Neural progenitor cell (in vitro differentiated cells): Measurements from ENCODE around the gene GNAI2. TPM values are rescaled to one million over a fixed set of nuclear protein-coding genes. Genes with fewer than 3 reads are reported as not detected.
A peak's percentile ranks its signal among the peaks of the same experiment; 100 is the strongest.

Experiments
- DNase-seq: peaks from one replicate; pipeline ENCODE4 v3.0.0-alpha.2; 2016; ENCODE audit warnings: low spot score
- H2AFZ ChIP-seq: fragments of 200-600 bp; sonication (generic); replicated peaks from 2 replicates; pipeline ENCODE4 v1.6.1; 2016; ENCODE audit warnings: antibody characterized with exemption
- H3F3A ChIP-seq: fragments of 200-600 bp; sonication (generic); 2 replicates; pipeline ENCODE4 v1.6.1; 2016; ENCODE audit warnings: antibody characterized with exemption, low read depth
- H3K27ac ChIP-seq: fragments of 200-600 bp; sonication (generic); 2 replicates; pipeline ENCODE4 v1.5.1; 2016; ENCODE audit warnings: mild to moderate bottlenecking
- H3K27me3 ChIP-seq: fragments of 200-600 bp; sonication (generic); 2 replicates; pipeline ENCODE4 v1.6.1; 2016; ENCODE audit warnings: mild to moderate bottlenecking, moderate library complexity
- H3K36me3 ChIP-seq: fragments of 200-600 bp; sonication (generic); 2 replicates; pipeline ENCODE4 v1.5.1; 2016
- H3K4me1 ChIP-seq: fragments of 200-600 bp; sonication (generic); 2 replicates; pipeline ENCODE4 v1.6.1; 2016; ENCODE audit warnings: mixed run types
- H3K4me2 ChIP-seq: fragments of 200-600 bp; sonication (generic); 2 replicates; pipeline ENCODE4 v1.6.1; 2016
- H3K4me3 ChIP-seq: fragments of 200-600 bp; sonication (generic); 2 replicates; pipeline ENCODE4 v1.5.1; 2016
- H3K79me2 ChIP-seq: fragments of 200-600 bp; sonication (generic); 2 replicates; pipeline ENCODE4 v1.6.1; 2016; ENCODE audit warnings: low read depth
- H3K9ac ChIP-seq: fragments of 200-600 bp; sonication (generic); 2 replicates; pipeline ENCODE4 v1.6.1; 2016
- H3K9me3 ChIP-seq: fragments of 200-600 bp; sonication (generic); 2 replicates; pipeline ENCODE4 v1.5.1; 2016; ENCODE audit warnings: low read depth
- H4K20me1 ChIP-seq: fragments of 200-600 bp; sonication (generic); 2 replicates; pipeline ENCODE4 v1.6.1; 2016; ENCODE audit warnings: low read depth
- H3K27ac Mint-ChIP-seq: 3 replicates; pipeline ENCODE4 v1.8.0; 2021; ENCODE audit warnings: mixed read lengths
- H3K27me3 Mint-ChIP-seq: 2 replicates; pipeline ENCODE4 v1.8.0; 2022; ENCODE audit warnings: low read depth, mild to moderate bottlenecking, inconsistent platforms, moderate library complexity, mixed read lengths; ENCODE audit not compliant: insufficient read depth
- H3K36me3 Mint-ChIP-seq: 3 replicates; pipeline ENCODE4 v1.8.0; 2021; ENCODE audit warnings: mixed read lengths
- H3K4me1 Mint-ChIP-seq: 3 replicates; pipeline ENCODE4 v1.8.0; 2021; ENCODE audit warnings: mixed read lengths
- H3K4me3 Mint-ChIP-seq: 3 replicates; pipeline ENCODE4 v1.8.0; 2021; ENCODE audit warnings: mild to moderate bottlenecking, moderate library complexity, mixed read lengths
- H3K9me3 Mint-ChIP-seq: 3 replicates; pipeline ENCODE4 v1.8.0; 2020; ENCODE audit warnings: mixed read lengths
- EZH2 ChIP-seq: fragments of 200-600 bp; sonication (generic); IDR thresholded peaks from 2 replicates; pipeline ENCODE4 v1.6.1; 2017; ENCODE audit warnings: antibody characterized with exemption, mild to moderate bottlenecking, moderate library complexity
- EZH2phosphoT487 ChIP-seq: fragments of 200-600 bp; sonication (generic); IDR thresholded peaks from 2 replicates; pipeline ENCODE4 v1.6.1; 2017; ENCODE audit warnings: antibody characterized with exemption
- total RNA-seq: library from RNA; depleted of rRNA; stranded (reverse); fragments of >200 nt; gene quantifications from 2 replicates; pipeline ENCODE4 v1.2.3, GENCODE V29; 2015; ENCODE audit warnings: low replicate concordance
- TF ChIP-seq, protein P1 (sequence below): fragments of 200-600 bp; sonication (generic); IDR thresholded peaks from 2 replicates; pipeline ENCODE4 v1.5.1; 2017; ENCODE audit warnings: antibody characterized with exemption, mild to moderate bottlenecking

GNAI2 gene
- total RNA-seq, 1 donor from 2014 or later: 249 TPM

DNA sequence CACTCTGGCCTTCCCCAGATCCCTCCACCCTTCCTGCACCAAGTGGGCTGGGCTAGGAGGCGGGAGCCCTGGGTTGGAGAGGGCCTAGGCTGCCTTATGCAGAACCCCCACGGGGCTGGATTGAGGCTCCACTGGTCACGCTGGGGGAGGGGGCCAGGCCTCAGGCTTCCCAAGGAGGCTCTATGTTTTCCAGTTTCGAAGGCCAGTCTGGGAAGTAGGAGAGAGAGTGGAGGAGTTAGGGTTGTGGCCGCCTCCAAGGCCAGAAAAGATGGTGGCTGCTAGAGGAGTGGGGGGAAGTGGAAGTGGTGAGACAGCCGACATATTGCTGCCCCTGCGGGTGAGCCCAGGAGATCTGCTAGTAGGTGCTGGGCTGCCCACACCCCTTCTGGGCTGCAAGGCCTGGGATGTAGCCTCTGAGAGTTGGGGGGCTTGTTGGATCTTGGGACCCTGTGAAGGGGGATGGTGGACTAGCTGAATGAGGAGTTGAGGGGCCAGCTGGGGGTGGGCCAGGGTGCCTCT lies 1.2 kb downstream of the GNAI2 start:
- H3K4me3 ChIP-seq: peak overlapping the region; percentile 89
- H3K27me3 ChIP-seq: no peaks in the 10 kb centered on the region
- no peak overlapping the region for H2AFZ ChIP-seq
- peaks cover 57% of the 10 kb centered on the region for H4K20me1 ChIP-seq
- H3K27ac Mint-ChIP-seq: peak overlapping the region; percentile 89
- peak overlapping the region; percentile 97 for H3K4me2 ChIP-seq
- no peaks in the 10 kb centered on the region for H3K9me3 ChIP-seq
- H3K4me1 ChIP-seq: peaks cover 52% of the 10 kb centered on the region
- H3K27me3 Mint-ChIP-seq: peaks cover 23% of the 10 kb centered on the region
- peaks cover 62% of the 10 kb centered on the region for H3K79me2 ChIP-seq
- H3F3A ChIP-seq: peaks cover 53% of the 10 kb centered on the region
- peak overlapping the region; percentile 100 for H3K4me3 Mint-ChIP-seq
- peaks cover 75% of the 10 kb centered on the region for H3K4me1 Mint-ChIP-seq
- peak; percentile 65 for DNase-seq
- peak overlapping the region; percentile 16 for H3K27ac ChIP-seq
- H3K9me3 Mint-ChIP-seq: no peaks in the 10 kb centered on the region
- no peaks in the 10 kb centered on the region for H3K36me3 ChIP-seq
- H3K36me3 Mint-ChIP-seq: peaks cover 8% of the 10 kb centered on the region
- TF ChIP-seq EZH2phosphoT487 (no peak), EZH2 (no peak)
- TF ChIP-seq, protein P1, sequence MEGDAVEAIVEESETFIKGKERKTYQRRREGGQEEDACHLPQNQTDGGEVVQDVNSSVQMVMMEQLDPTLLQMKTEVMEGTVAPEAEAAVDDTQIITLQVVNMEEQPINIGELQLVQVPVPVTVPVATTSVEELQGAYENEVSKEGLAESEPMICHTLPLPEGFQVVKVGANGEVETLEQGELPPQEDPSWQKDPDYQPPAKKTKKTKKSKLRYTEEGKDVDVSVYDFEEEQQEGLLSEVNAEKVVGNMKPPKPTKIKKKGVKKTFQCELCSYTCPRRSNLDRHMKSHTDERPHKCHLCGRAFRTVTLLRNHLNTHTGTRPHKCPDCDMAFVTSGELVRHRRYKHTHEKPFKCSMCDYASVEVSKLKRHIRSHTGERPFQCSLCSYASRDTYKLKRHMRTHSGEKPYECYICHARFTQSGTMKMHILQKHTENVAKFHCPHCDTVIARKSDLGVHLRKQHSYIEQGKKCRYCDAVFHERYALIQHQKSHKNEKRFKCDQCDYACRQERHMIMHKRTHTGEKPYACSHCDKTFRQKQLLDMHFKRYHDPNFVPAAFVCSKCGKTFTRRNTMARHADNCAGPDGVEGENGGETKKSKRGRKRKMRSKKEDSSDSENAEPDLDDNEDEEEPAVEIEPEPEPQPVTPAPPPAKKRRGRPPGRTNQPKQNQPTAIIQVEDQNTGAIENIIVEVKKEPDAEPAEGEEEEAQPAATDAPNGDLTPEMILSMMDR: no peak
- H3K9ac ChIP-seq: peak overlapping the region; percentile 82

DNA sequence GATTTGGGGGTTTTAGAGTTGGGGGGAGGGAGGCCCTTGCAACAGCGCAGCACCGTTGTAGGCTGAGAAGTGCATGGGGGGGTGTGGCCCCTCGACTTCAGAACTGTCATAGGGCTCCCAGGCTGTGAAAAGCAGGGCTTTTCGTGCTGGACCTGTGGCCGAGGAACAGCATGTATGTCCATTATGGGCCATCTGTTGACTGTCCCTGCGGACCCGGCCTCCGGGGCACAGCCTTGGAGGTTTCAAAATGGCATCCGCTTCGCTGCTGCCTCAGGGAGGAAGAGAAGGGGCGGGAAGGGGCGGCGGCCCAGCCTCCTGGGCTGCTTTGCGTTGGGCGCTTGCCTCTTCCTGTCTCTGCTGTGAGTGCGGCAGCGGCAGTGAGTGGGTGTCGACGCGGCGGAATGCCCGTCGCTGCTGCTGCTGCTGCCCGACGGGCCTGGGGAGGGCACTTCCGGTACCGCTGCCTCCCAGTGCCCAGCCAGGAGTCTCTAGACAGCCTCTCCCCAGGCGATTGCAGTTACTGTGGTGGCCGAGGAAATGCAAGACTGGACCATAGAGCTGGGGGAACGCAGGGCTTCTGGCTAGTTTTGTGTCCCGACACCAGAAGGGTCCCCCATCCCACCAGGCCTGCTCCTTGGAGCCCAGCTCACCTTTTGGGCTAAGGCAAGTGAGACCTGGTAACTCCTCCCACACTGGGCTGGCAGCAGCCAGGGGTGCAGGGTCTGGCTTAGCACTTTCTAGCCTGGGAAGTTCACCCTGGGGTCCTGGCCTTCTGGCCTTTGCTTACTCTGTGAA lies 1.9 kb downstream of the GNAI2 start:
- peaks cover 53% of the 10 kb centered on the region for H3F3A ChIP-seq
- Mint-ChIP-seq H3K4me1 (peaks cover 74% of the 10 kb centered on the region), H3K9me3 (no peaks in the 10 kb centered on the region), H3K36me3 (peaks cover 11% of the 10 kb centered on the region), H3K27me3 (peaks cover 20% of the 10 kb centered on the region), H3K27ac (no peak overlapping the region), H3K4me3 (peak overlapping the region; percentile 100)
- DNase-seq: peak; percentile 69
- H3K27ac ChIP-seq: peak overlapping the region; percentile 88
- TF ChIP-seq EZH2 (no peak), EZH2phosphoT487 (no peak)
- TF ChIP-seq, protein P1: no peak
- H3K4me2 ChIP-seq: peak overlapping the region; percentile 97
- no peaks in the 10 kb centered on the region for H3K27me3 ChIP-seq
- H4K20me1 ChIP-seq: peaks cover 63% of the 10 kb centered on the region
- H3K36me3 ChIP-seq: no peaks in the 10 kb centered on the region
- no peaks in the 10 kb centered on the region for H3K9me3 ChIP-seq
- peak overlapping the region; percentile 82 for H3K9ac ChIP-seq
- peaks cover 70% of the 10 kb centered on the region for H3K79me2 ChIP-seq
- peaks cover 57% of the 10 kb centered on the region for H3K4me1 ChIP-seq
- H2AFZ ChIP-seq: no peak overlapping the region
- peak overlapping the region; percentile 89 for H3K4me3 ChIP-seq

DNA sequence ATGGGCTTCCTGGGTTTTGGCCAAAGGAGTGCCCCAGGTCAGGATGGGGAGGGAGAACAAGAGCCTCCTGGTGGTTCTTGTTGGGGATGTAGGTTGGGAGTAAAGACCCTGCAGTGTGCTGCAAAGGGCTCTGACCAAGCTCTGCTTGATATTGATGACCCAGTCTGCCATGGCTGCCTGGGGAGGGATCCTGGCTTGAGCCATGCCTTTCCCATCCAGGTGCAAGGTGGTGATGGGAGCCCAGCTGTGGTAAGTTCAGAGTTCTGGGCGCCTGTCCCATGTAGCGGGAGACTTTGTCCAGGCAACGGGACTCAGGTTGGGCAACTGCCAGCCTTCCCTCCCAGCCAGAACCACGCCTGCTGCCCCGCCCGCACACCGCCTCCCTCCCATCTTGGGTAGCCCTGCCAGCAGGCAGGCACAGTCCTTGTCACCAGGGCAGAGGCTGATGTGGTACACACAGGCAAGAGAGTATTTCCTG lies 2.6 kb downstream of the GNAI2 start:
- no peak for DNase-seq
- no peaks in the 10 kb centered on the region for H3K36me3 ChIP-seq
- Mint-ChIP-seq H3K36me3 (peaks cover 9% of the 10 kb centered on the region), H3K27me3 (peaks cover 18% of the 10 kb centered on the region), H3K4me1 (peaks cover 70% of the 10 kb centered on the region), H3K9me3 (no peaks in the 10 kb centered on the region), H3K4me3 (peak overlapping the region; percentile 100), H3K27ac (no peak overlapping the region)
- H2AFZ ChIP-seq: no peak overlapping the region
- H3K4me3 ChIP-seq: peak overlapping the region; percentile 89
- peak overlapping the region; percentile 88 for H3K27ac ChIP-seq
- H3F3A ChIP-seq: peaks cover 53% of the 10 kb centered on the region
- H3K27me3 ChIP-seq: no peaks in the 10 kb centered on the region
- H3K9me3 ChIP-seq: no peaks in the 10 kb centered on the region
- peaks cover 76% of the 10 kb centered on the region for H3K79me2 ChIP-seq
- TF ChIP-seq EZH2: no peak
- TF ChIP-seq EZH2phosphoT487: no peak
- TF ChIP-seq, protein P1: no peak
- peak overlapping the region; percentile 82 for H3K9ac ChIP-seq
- peaks cover 55% of the 10 kb centered on the region for H3K4me1 ChIP-seq
- peak overlapping the region; percentile 97 for H3K4me2 ChIP-seq
- H4K20me1 ChIP-seq: peaks cover 66% of the 10 kb centered on the region
